GM12873 (cell line): ENCODE measurements around the gene GPR65.

Source experiments
- CTCF ChIP-seq: IDR thresholded peaks from 2 replicates; pipeline ENCODE4 v1.5.1; 2012; ENCODE audit warnings: low read depth, mild to moderate bottlenecking, moderate library complexity, low read length, control low read depth; ENCODE audit not compliant: insufficient read depth; ENCODE audit errors: missing control alignments

GPR65 gene

DNA sequence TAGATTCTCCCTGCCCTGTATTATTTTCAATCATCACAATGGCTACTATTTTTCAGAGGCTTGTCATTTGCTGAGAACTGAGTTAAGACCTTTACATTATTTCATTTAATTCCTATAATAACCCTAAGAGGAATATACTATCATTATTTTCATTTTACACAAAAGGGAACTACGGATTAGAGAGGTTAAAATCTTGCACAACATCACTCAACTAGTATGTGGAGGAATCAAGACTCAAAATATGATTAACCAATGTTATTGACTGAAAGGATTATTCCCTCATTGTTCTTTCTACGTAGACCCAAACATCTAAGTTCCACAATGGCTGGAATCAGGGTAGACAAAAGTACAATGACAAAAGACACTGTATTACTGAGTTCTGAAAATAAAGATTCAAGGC, 45.0 kb downstream of the GPR65 start:
- TF ChIP-seq CTCF = no peak

GRCh38 chr14:88060576-88060975, 55.6 kb downstream of the GPR65 start:
- TF ChIP-seq CTCF = no peak

- TF ChIP-seq CTCF = no peak
Observed at GRCh38 chr14:88063811-88064210, 58.9 kb downstream of the GPR65 start.
